ENCODE results near the gene SLC32A1. TPM values are rescaled to one million over a fixed set of nuclear protein-coding genes. Genes with fewer than 3 reads are reported as not detected.

SLC32A1 gene
- total RNA-seq, 4 donors from 2014 or later: not detected

DNA sequence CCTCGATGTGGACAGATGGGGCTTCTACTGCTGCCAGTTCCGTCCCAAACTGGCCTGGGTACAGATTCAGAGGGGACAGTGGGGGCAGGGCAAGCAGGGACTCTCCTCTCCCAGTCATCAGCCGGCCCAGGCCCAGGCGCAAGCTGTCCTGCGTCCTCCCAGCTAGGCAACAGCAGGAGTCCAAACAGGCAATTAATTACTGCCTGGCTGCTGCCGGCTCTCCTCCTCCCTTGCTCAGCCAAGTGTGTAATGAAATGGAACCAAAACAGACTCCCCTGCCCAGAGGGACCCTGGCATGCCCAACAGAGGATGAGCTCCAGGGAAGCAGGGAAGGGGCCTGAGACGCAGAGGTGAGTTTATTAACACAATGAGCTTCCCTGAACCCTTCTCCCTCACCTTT lies 17.8 kb upstream of the SLC32A1 start:
- TF ChIP-seq, protein P1, sequence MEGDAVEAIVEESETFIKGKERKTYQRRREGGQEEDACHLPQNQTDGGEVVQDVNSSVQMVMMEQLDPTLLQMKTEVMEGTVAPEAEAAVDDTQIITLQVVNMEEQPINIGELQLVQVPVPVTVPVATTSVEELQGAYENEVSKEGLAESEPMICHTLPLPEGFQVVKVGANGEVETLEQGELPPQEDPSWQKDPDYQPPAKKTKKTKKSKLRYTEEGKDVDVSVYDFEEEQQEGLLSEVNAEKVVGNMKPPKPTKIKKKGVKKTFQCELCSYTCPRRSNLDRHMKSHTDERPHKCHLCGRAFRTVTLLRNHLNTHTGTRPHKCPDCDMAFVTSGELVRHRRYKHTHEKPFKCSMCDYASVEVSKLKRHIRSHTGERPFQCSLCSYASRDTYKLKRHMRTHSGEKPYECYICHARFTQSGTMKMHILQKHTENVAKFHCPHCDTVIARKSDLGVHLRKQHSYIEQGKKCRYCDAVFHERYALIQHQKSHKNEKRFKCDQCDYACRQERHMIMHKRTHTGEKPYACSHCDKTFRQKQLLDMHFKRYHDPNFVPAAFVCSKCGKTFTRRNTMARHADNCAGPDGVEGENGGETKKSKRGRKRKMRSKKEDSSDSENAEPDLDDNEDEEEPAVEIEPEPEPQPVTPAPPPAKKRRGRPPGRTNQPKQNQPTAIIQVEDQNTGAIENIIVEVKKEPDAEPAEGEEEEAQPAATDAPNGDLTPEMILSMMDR (IDR thresholded peaks at IDR 0.05; ENCODE audit: low read depth): no peak

DNA sequence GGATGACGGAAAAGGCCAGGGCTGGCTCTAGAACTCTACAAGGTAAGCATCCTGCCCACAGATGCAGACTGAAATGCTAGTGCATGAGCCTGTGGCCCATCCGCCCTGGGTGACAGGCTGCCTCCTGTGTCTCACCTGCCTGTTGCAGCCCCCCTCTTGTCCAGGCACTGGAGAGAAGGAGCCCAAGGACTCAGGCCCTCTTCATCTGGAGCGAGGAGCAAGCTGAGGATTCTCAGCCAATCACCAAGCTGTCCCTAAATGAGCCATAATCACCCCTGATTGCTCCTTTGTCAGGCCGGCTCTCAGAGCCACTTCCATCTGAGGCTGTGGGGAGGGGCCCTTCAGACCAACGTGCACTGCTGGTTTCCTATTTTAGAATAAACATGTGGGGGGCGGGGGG lies 10.0 kb upstream of the SLC32A1 start:
- TF ChIP-seq, protein P1 (IDR thresholded peaks at IDR 0.05; ENCODE audit: low read depth): no peak

DNA sequence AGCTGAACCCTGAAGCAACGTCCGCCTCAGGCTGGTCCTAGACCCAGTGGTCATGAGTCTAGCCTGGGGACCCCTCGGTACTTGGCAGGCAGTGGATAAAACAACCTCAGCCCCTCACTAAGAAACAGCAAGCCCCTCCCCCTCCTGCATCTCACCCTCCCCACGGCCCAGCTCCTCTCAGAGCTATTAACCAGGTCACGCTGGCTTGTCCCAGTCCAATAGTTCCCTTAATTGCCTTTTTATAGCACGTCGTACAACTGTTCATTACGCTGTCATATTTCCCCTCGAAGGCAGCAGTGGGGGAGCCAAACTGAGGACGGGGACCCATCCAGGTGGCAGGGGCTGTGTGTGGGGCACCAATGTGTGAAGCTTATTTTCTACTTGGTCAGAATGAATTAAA lies 8.6 kb upstream of the SLC32A1 start:
- TF ChIP-seq, protein P1 (IDR thresholded peaks at IDR 0.05; ENCODE audit: low read depth): no peak

- TF ChIP-seq, protein P1 (IDR thresholded peaks at IDR 0.05; ENCODE audit: low read depth): no peak
Measured at GRCh38 chr20:38722683-38723016, 1.6 kb upstream of the SLC32A1 start.

GRCh38 chr20:38723017-38723847 lies 1.1 kb upstream of the SLC32A1 start:
- TF ChIP-seq, protein P1 (IDR thresholded peaks at IDR 0.05; ENCODE audit: low read depth): no peak

DNA sequence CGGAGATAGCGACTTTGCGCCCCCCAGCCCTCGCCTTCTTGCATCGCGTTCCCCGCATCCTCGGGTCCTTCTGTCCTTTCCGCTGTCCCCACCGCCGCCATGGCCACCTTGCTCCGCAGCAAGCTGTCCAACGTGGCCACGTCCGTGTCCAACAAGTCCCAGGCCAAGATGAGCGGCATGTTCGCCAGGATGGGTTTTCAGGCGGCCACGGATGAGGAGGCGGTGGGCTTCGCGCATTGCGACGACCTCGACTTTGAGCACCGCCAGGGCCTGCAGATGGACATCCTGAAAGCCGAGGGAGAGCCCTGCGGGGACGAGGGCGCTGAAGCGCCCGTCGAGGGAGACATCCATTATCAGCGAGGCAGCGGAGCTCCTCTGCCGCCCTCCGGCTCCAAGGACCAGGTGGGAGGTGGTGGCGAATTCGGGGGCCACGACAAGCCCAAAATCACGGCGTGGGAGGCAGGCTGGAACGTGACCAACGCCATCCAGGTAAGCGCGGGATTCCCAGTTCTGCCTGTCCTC lies 401 bp downstream of the SLC32A1 start:
- TF ChIP-seq, protein P1 (IDR thresholded peaks at IDR 0.05; ENCODE audit: low read depth): no peak

DNA sequence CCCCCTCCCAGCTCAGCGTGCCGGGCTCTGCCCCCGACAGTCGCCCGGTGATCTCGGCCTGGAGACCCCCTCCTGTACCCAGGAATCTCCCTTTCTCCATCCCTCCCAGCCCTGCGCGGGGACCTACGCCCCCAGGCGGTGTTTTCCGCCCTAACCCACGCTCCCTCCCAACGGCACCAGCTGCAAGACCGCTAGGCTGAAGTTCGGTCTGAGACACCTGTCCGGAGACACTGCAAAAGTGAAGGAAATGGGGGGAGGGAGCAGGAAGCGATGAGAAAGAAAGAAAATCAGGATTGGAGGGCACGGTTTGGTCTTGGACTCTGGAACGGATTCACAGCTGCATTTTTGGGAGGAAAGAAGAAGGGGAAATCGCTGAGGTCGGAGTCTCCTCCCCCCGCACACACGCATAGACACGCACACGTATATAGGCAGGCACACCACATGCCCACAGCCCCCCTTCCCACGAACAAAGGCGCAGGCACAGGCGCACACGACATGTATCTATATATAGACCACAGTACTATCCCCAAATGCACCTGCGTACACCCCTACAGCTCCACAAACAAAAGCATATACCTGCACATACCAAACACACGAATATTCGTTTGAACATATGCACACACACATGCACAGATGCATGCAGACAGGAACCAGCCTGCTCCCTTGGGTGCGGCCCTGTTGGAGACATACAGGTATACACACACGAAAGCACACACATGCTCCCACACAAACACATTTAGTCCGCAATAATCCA lies 1.0 kb downstream of the SLC32A1 start:
- TF ChIP-seq, protein P1 (IDR thresholded peaks at IDR 0.05; ENCODE audit: low read depth): no peak
